ENCODE measurements around the gene KCNQ2.
A peak's percentile ranks its signal among the peaks of the same experiment; 100 is the strongest.

Gene KCNQ2

DNA sequence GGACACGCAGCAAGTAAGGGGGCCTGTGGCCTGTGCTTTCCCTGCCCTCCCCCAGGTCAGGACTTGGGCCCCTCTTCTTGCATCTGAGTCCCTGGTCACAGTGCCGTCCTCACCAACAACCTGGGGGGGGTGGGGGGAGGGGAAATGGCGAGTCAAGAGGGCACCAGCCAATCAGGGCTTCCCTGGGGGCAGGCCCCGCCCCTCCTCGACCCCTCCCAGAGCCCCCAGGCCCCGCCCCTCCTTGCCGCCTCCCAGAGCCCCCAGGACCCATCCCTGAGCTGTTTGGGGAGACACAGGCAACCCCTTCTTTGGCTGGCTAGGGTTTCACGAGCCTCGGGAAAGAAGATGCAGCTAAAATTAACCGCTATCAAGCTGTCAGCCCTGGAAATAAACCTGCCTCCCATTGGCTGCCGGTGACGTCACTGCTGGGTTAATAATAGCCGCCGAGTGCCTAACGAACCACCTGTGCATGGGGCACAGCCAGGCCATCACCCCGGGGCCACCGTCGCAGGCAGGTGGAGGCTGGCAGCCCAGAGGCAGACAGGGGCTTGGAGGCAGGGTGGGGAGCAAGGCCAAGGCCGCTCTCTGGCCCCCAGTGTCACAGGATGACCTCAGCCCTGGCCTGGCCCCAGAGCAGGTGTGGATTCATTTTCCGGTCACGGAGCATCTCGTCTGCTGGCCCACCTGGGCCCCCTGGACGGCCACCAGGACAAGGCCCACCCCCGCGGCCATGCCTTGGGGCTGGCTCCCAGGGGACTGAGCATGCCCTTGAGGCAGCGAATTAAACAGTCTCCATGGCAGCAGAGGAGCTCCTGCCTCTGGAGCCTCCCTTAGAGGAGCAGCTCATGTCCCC lies 29.6 kb upstream of the KCNQ2 start:
- DNase-seq, result peak; percentile 89

DNA sequence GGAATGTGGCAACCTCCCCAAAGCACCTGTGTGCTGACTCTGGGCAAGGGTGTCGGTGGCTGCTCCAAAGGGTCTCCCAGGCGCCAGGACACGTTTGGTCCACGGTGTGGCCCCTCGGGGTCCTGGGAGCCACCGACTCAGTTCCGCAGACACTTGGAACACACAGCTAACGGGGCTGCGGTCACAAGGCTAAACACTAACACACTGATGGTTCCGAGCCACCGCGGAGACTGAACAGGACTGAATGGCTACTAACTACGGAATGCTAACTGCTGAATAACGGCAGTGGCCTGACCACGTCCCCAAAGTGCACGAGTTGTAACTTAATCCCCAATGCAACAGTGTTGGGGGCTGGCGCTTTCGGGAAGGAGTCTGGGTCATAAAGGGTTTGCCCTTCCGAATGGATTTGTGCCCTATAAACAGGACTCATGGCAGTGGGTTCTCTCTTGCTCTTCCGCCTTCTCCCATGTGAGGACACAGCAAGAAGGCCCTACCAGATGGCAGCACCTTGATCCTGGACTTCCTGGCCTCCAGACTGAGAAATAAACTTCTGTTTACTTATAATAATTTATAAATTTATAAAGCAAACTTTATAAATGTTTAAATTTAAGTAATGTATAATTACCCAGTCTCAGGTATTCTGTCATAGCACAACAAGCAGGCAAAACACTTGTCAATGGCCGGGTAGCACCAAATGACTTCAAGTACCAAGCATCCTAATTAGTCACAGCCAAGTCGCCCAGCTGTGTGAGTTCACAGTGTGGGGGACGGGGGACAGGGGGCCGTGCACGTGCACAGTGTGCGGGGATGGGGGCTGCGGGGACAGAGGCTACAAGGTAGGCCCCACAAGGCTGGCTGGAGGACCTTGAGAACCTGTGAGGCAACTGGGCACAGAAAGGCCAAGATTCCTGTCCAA lies 28.7 kb upstream of the KCNQ2 start:
- no peak for DNase-seq

GRCh38 chr20:63500151-63500901 lies 27.9 kb upstream of the KCNQ2 start:
- DNase-seq, result no peak

- no peak for DNase-seq
Measured at GRCh38 chr20:63499338-63499969, 27.0 kb upstream of the KCNQ2 start.

- no peak for DNase-seq
Measured at GRCh38 chr20:63498960-63499337, 26.5 kb upstream of the KCNQ2 start, which contains the start of gene EEF1A2. EEF1A2 (minus strand) TSS chr20:63499083; CDS start chr20:63497763, 1,320 bp downstream.

GRCh38 chr20:63497946-63498935 lies 25.8 kb upstream of the KCNQ2 start:
- DNase-seq, result peak; percentile 47

- no peak for DNase-seq
Measured at GRCh38 chr20:63497138-63497945, 24.9 kb upstream of the KCNQ2 start.

DNA sequence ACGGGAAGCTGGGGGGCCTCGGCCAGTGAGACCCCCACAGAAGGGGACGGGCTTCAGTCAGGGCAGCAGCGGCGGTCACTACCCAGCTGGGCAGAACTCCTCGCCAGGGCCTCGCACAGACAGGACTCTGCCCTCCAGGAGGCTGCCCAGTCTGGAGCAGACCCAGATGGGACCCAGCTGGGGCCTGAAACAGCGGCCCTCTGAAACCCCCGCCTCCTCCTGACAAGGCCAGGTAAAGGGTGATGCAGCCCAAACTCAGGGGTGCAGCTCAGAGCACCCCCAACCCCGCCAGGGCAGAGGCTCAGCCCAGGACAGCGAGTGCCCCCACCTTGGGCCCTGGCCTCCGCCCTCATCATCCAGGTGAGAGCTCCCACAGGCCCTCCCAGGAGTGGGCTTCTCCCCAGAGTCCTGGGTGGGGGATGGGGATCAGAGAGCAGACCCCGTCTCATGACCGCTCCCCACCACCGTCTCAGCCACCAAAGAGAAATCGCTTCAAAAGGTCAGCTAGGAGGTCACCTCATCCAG lies 24.2 kb upstream of the KCNQ2 start:
- DNase-seq, result no peak

GRCh38 chr20:63495741-63496595 lies 23.5 kb upstream of the KCNQ2 start:
- no peak for DNase-seq

DNA sequence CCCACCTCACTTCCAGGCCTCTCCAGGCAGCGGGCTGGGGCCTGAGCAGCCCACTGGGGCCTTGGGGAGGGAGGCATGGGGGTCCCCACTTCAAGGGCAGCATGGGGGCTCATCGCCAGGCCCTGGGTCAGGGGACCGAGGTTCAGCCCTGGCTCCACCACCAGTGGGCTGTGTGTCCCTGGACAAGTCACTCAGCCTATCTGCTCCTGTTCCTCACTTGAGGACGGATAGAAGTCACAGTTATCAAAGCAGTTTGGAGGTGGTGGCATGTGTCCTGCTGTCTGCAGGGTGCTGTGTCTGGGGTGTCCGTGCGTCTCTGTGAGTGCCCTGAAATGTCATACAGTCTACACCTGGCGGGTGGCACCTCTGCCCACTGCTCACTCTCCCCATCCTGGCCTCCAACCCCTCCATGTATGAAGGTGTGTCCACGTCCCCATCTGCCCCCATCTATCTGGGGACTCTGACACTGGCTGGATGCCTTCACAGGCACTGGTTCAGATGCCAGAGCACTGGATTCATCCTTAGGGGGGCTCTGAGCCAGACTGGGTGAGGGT lies 22.8 kb upstream of the KCNQ2 start:
- DNase-seq, result no peak

DNA sequence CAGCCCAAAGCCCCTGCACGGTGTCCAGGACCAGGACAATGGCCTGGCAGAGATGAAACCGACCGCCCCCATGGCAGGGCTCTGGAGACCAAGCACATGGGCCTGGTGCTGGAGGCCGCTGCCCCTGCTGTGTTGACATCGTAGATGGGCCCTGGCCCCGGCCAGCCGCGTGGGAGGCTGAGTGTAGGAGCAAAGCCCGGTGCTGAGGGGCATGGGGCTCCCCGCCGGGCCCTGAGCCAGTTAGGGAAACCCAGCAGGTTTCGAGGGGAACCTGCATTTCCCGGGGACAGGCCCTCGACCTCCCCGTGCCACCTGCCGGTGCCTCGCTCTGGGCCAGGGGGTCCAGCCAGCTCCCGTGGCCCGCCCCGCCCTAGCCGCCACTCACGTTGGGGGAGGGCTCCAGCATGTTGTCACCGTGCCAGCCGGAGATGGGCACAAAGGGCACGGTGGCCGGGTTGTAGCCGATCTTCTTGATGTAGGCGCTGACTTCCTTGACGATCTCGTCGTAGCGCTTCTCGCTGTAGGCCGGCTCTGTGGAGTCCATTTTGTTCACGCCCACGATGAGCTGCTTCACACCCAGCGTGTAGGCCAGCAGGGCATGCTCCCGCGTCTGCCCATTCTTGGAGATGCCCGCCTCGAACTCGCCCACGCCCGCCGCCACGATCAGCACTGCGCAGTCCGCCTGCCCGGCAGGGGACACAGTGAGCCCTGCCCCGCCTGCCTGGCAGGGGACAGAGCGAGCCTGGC lies 22.1 kb upstream of the KCNQ2 start:
- DNase-seq, result no peak

GRCh38 chr20:63494084-63494419 lies 21.6 kb upstream of the KCNQ2 start:
- no peak for DNase-seq

DNA sequence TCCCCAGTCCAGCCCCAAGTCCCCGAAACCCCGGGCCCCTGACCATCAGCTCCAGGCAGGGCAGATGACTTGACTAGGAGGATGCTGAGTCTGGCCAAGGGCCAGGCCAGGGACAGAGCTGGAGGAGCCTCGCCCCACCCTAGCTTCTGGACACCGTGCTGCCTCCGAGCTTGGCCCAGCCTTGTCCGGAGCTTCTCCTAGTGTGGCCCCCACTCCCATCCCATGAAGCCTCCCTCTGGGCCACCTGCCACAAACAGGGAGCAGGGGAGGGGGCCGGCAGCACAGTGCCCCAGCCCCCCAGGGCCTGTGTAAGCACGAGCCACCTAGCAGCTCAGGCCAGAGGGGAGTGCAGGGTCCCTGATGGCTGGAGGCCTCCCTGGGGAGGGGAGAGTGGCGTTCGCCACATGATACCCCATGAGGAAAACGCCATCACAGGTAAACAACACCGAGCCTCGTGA lies 21.1 kb upstream of the KCNQ2 start:
- no peak for DNase-seq

GRCh38 chr20:63492982-63493381 lies 20.5 kb upstream of the KCNQ2 start:
- no peak for DNase-seq

- DNase-seq, result no peak
Measured at GRCh38 chr20:63492518-63492917, 20.1 kb upstream of the KCNQ2 start.

- no peak for DNase-seq
Measured at GRCh38 chr20:63491635-63492230, 19.3 kb upstream of the KCNQ2 start.

GRCh38 chr20:63491078-63491477 lies 18.6 kb upstream of the KCNQ2 start:
- no peak for DNase-seq

DNA sequence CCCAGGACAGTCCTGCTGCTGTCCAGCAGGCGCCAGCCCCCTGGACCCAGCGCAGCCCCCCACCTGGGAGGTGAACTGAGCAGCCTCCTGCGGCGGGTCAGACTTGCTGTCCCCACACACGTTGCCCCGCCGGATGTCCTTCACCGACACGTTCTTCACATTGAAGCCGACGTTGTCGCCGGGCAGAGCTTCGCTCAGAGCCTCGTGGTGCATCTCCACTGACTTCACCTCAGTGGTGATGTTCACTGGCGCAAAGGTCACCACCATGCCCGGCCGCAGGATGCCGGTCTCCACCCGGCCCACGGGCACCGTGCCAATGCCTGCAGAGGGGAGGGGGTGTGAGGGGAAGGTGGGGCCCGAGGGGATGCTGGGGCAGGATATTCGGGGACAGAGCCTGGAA lies 18.0 kb upstream of the KCNQ2 start:
- no peak for DNase-seq
